Omental fat pad (tissue), 4 donors: ENCODE data around the gene RRAGD. TPM values are rescaled to one million over a fixed set of nuclear protein-coding genes. Genes with fewer than 3 reads are reported as not detected.

Experiments
- ATAC-seq: fragments of 150-250 bp; one replicate; pipeline ENCODE4 v1.9.1; 2016; ENCODE audit warnings: mild to moderate bottlenecking, moderate library complexity; ENCODE audit not compliant: low FRiP score
- DNase-seq: peaks from one replicate; pipeline ENCODE4 v3.0.0-alpha.2; 2019; ENCODE audit warnings: low spot score
- CTCF ChIP-seq, 3 donors: fragments of 450-650 bp; IDR thresholded peaks; one replicate each; pipeline ENCODE4 v1.5.1; 2016 to 2017; ENCODE audit warnings: antibody characterized with exemption in 3 of 3, mild to moderate bottlenecking in 3 of 3, moderate library complexity in 2 of 3
- total RNA-seq, 4 donors: library from RNA; depleted of rRNA; stranded (reverse); fragments of >200 nt; gene quantifications; one replicate each; pipeline ENCODE4 v1.1.0, GENCODE V29; 2016

The RRAGD gene
- total RNA-seq, 4 donors from 2014 or later: 11.8 to 41.8 (median 16.5) TPM

DNA sequence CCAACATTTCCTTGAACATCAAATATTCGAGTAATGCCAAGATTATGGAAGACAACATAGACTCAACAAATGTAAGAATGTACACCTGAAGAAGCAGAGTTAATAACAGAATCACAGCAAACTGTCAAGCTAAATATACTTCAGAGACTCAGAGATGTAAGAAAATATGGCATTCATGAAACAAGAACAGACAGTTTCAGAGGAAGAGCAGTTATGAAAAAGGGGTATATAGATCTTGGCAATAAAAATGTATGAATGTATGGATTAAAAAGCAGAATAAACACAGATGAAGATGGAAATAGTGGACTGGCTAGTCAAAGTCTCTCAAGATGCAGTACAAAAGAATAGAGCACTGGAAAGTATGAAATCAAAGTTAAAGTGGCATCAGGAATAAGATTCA lies 18.4 kb downstream of the RRAGD start:
- no peak for ATAC-seq
- TF ChIP-seq CTCF (IDR thresholded peaks at IDR 0.05): no peak
- no peak for DNase-seq

DNA sequence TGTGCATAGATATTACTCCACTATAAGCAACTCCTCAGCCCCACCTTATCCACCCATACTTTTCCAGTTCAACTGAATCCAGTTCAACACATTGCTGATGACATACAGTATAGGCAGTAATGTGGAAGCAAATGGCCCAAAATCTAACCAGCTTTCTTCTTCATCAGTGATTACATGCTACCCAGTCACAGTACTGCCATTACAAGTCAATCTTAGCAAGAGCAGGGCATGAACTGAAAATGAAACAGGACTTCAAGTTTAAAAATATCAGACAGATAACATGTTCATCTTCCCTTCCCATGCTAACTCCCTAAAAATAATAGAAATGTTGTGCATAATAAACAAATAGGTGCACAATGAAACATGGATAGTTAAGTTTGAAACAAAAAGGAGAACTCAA lies 19.2 kb downstream of the RRAGD start:
- DNase-seq (no peak), ATAC-seq (no peak)
- TF ChIP-seq CTCF (IDR thresholded peaks at IDR 0.05): no peak

GRCh38 chr6:89388846-89389245 lies 23.2 kb downstream of the RRAGD start:
- no peak for DNase-seq
- no peak for ATAC-seq
- no peak for TF ChIP-seq CTCF (IDR thresholded peaks at IDR 0.05)

- TF ChIP-seq CTCF (IDR thresholded peaks at IDR 0.05): no peak
- no peak for DNase-seq
- no peak for ATAC-seq
Measured at GRCh38 chr6:89387516-89388201, 24.4 kb downstream of the RRAGD start.

DNA sequence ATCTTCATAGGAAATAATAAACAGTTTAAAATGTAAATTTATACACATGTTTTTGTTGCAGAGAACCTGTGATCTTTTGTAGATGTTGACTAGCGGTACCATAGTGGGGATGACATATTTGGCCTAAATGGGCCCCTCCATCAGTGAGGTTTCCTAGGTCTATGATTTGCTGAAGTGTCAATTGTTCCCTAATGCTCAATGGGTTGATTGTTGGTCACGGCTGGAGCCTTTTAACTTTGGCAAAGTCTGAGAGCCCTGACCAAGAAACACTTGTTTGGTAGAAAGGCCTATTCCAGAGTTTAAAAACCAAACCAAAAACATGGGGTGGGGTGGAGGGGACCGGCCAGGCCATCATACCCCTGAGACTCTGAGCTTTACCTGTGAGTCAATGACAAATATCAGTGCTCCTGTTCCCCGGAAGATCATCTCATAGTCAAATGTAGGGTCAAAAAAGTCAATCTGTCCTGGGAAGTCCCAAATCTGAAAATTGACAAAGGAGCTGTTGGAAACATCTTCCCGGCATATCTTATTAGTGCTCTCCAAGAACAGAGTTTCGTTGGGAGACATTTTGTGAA lies 25.1 kb downstream of the RRAGD start:
- no peak for DNase-seq
- TF ChIP-seq CTCF (IDR thresholded peaks at IDR 0.05): no peak
- no peak for ATAC-seq

DNA sequence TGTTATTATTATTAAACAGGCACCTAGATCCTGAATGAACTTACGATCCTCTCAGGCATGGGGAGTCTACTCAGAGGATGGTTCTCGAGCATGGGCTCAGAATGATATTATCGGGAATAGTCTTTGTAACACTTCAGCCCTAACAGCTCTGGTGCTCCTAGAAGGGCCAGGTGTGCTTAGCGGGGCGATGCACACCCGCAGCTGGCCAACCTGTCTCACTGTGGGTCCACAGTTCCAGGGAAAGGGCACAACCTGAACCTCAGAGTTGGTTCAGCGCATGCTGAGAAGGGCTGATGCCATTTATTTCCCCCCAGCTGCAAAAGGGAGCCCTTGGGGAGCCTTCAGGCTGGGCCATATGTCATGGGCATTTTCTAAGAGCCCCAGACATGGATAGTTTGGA lies 26.2 kb downstream of the RRAGD start:
- ATAC-seq (no peak), DNase-seq (no peak)
- TF ChIP-seq CTCF (IDR thresholded peaks at IDR 0.05): no peak

DNA sequence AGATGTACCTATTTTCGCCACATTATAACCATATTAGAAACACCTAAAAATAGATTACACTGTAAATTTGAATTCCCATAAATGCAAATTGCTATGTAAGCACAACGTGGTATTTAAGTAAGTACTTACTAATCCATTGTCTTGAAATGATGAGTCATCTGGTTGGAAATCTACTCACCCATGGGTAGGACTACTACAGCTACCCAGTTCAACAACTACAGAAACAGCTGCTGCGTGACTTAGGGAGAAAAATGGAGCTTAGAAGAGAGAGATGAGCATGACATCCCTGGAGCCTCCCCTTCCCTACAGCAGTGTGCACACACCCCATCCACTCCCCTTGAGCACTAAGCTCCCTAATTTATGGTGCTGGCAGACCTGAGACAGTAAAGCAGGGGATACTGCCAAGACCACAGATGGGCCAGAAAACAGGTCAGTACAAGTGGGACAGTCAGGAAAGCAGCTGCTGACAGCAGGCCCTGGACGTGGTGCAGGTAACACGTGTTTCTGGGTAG lies 26.9 kb downstream of the RRAGD start:
- no peak for TF ChIP-seq CTCF (IDR thresholded peaks at IDR 0.05)
- DNase-seq: no peak
- ATAC-seq: no peak
